HEK293 (cell line): ENCODE data around the gene CELSR3.
A peak's percentile ranks its signal among the peaks of the same experiment; 100 is the strongest.

Experiments used
- BCL11A ChIP-seq: fragments of 450-650 bp; formaldehyde crosslinking; IDR thresholded peaks from 2 replicates; pipeline ENCODE4 v1.5.1; 2016; ENCODE audit warnings: low read depth, missing biosample characterization, missing genetic modification characterization
- GLI2 ChIP-seq: fragments of 450-650 bp; formaldehyde crosslinking; IDR thresholded peaks from 2 replicates; pipeline ENCODE4; 2017; ENCODE audit warnings: missing biosample characterization, missing genetic modification characterization, low read depth, borderline replicate concordance
- OVOL3 ChIP-seq: fragments of 450-650 bp; formaldehyde crosslinking; IDR thresholded peaks from 2 replicates; pipeline ENCODE4 v1.5.1; 2016; ENCODE audit warnings: missing biosample characterization, missing genetic modification characterization
- ZBTB1 ChIP-seq: fragments of 450-650 bp; formaldehyde crosslinking; IDR thresholded peaks from 2 replicates; pipeline ENCODE4 v1.5.1; 2016; ENCODE audit warnings: missing biosample characterization, missing genetic modification characterization
- ZNF10 ChIP-seq: fragments of 450-650 bp; formaldehyde crosslinking; IDR thresholded peaks from 2 replicates; pipeline ENCODE4 v1.5.1; 2017; ENCODE audit warnings: missing biosample characterization, missing genetic modification characterization
- ZNF19 ChIP-seq: fragments of 450-650 bp; formaldehyde crosslinking; IDR thresholded peaks from 2 replicates; pipeline ENCODE4; 2016; ENCODE audit warnings: missing biosample characterization, missing genetic modification characterization, low read depth
- ZNF202 ChIP-seq: fragments of 450-650 bp; formaldehyde crosslinking; IDR thresholded peaks from 2 replicates; pipeline ENCODE4 v1.5.1; 2016; ENCODE audit warnings: missing biosample characterization, missing genetic modification characterization, borderline replicate concordance
- ZNF211 ChIP-seq: fragments of 450-650 bp; formaldehyde crosslinking; IDR thresholded peaks from 2 replicates; pipeline ENCODE4 v1.5.1; 2016; ENCODE audit warnings: low read depth, missing biosample characterization, missing genetic modification characterization
- ZNF426 ChIP-seq: fragments of 450-650 bp; formaldehyde crosslinking; IDR thresholded peaks from 2 replicates; pipeline ENCODE4 v1.5.1; 2017; ENCODE audit warnings: missing biosample characterization, missing genetic modification characterization, mild to moderate bottlenecking, inconsistent platforms, moderate library complexity
- ZNF544 ChIP-seq: fragments of 450-650 bp; formaldehyde crosslinking; IDR thresholded peaks from 2 replicates; pipeline ENCODE4 v1.5.0; 2017; ENCODE audit warnings: missing biosample characterization, missing genetic modification characterization
- ZNF624 ChIP-seq: fragments of 450-650 bp; formaldehyde crosslinking; IDR thresholded peaks from 2 replicates; pipeline ENCODE4 v1.5.1; 2017; ENCODE audit warnings: missing biosample characterization, missing genetic modification characterization
- ZNF677 ChIP-seq: fragments of 450-650 bp; IDR thresholded peaks from 2 replicates; pipeline ENCODE4 v1.5.0; 2018; ENCODE audit warnings: missing biosample characterization, mild to moderate bottlenecking, missing genetic modification characterization, moderate library complexity
- ZNF791 ChIP-seq: fragments of 450-650 bp; formaldehyde crosslinking; IDR thresholded peaks from 2 replicates; pipeline ENCODE4 v1.5.1; 2016; ENCODE audit warnings: missing biosample characterization, missing genetic modification characterization
- ZSCAN16 ChIP-seq: fragments of 450-650 bp; formaldehyde crosslinking; IDR thresholded peaks from 2 replicates; pipeline ENCODE4 v1.5.1; 2016; ENCODE audit warnings: missing biosample characterization, missing genetic modification characterization
- ZSCAN23 ChIP-seq: fragments of 450-650 bp; formaldehyde crosslinking; IDR thresholded peaks from 2 replicates; pipeline ENCODE4 v1.5.1; 2016; ENCODE audit warnings: missing biosample characterization, missing genetic modification characterization
- TF ChIP-seq, protein P1 (sequence below): fragments of 450-650 bp; formaldehyde crosslinking; IDR thresholded peaks from 2 replicates; pipeline ENCODE4 v1.5.1; 2016; ENCODE audit warnings: missing biosample characterization, missing genetic modification characterization
- TF ChIP-seq, protein P2 (sequence below): fragments of 450-650 bp; IDR thresholded peaks from 2 replicates; pipeline ENCODE4 v1.5.1; 2018; ENCODE audit warnings: missing biosample characterization, missing genetic modification characterization
- TF ChIP-seq, protein P3 (sequence below): fragments of 450-650 bp; formaldehyde crosslinking; IDR thresholded peaks from 2 replicates; pipeline ENCODE4 v1.5.1; 2016; ENCODE audit warnings: missing biosample characterization, missing genetic modification characterization
- TF ChIP-seq, protein P4 (sequence below): fragments of 450-650 bp; formaldehyde crosslinking; IDR thresholded peaks from 2 replicates; pipeline ENCODE4 v1.5.1; 2016; ENCODE audit warnings: missing biosample characterization, missing genetic modification characterization, borderline replicate concordance
- TF ChIP-seq, protein P5 (sequence below): fragments of 450-650 bp; formaldehyde crosslinking; IDR thresholded peaks from 2 replicates; pipeline ENCODE4 v1.5.1; 2016; ENCODE audit warnings: missing biosample characterization, missing genetic modification characterization, low read depth
- TF ChIP-seq, protein P6 (sequence below): fragments of 450-650 bp; formaldehyde crosslinking; conservative IDR thresholded peaks from 2 replicates; pipeline ENCODE4 v1.5.1; 2016; ENCODE audit warnings: low read depth, missing biosample characterization, missing genetic modification characterization

Gene CELSR3

DNA sequence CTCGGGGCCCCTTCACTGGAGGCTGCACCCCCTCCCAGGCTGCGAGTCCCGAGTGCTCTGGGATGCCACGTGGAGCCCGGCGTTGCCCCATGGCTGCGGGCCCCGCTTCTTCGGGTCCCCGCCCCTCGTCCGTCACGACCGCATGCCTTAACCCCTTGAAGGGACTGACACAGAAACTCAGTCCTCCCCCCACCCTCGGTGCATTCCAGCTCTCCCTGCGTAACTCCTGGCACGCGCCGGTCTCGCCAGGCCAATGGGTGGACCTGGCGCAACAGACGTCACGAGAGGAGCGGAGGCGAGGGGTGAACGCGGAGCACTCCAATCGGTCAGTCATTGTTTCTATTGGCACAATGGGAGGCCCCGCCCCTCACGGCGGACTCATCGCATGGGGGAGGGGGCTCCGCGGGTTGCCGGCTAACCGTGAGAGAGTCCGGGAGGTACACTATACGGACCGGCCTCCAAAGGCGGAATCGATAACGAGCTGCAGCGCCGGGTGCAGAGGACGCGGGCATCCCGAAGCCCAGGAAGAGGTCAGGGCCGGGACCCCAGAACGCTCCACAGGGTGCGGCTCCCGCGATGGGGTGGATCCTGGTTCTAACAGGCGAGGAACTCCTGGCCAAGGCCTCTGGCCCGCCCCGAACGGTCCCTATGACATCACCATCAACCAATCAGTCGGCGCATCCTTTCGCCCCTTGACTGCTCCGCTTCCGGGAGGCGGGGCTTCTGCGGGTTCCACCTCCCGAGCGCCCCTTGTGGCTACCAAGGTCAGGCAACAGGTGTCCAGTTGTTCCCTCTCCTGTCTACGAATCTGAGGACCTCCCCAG, 1.0 kb upstream of the CELSR3 start (continued):
- TF ChIP-seq, protein P1, sequence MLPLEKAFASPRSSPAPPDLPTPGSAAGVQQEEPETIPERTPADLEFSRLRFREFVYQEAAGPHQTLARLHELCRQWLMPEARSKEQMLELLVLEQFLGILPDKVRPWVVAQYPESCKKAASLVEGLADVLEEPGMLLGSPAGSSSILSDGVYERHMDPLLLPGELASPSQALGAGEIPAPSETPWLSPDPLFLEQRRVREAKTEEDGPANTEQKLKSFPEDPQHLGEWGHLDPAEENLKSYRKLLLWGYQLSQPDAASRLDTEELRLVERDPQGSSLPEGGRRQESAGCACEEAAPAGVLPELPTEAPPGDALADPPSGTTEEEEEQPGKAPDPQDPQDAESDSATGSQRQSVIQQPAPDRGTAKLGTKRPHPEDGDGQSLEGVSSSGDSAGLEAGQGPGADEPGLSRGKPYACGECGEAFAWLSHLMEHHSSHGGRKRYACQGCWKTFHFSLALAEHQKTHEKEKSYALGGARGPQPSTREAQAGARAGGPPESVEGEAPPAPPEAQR (tag by site-specific recombination), result no peak
- TF ChIP-seq ZNF544 (no peak), ZNF19 (no peak), ZNF624 (tag by site-specific recombination) (no peak), BCL11A (tag by site-specific recombination) (peak; percentile 97), GLI2 (tag by site-specific recombination) (no peak), ZBTB1 (tag by site-specific recombination) (no peak), ZSCAN23 (no peak), ZNF791 (tag by site-specific recombination) (no peak), ZNF426 (tag by site-specific recombination) (no peak), OVOL3 (tag by site-specific recombination) (no peak), ZSCAN16 (tag by site-specific recombination) (no peak), ZNF10 (tag by site-specific recombination) (no peak), ZNF677 (tag by site-specific recombination) (no peak), ZNF202 (tag by site-specific recombination) (no peak), ZNF211 (no peak)
- TF ChIP-seq, protein P2, sequence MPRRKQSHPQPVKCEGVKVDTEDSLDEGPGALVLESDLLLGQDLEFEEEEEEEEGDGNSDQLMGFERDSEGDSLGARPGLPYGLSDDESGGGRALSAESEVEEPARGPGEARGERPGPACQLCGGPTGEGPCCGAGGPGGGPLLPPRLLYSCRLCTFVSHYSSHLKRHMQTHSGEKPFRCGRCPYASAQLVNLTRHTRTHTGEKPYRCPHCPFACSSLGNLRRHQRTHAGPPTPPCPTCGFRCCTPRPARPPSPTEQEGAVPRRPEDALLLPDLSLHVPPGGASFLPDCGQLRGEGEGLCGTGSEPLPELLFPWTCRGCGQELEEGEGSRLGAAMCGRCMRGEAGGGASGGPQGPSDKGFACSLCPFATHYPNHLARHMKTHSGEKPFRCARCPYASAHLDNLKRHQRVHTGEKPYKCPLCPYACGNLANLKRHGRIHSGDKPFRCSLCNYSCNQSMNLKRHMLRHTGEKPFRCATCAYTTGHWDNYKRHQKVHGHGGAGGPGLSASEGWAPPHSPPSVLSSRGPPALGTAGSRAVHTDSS (tag by site-specific recombination), result no peak
- TF ChIP-seq, protein P3, sequence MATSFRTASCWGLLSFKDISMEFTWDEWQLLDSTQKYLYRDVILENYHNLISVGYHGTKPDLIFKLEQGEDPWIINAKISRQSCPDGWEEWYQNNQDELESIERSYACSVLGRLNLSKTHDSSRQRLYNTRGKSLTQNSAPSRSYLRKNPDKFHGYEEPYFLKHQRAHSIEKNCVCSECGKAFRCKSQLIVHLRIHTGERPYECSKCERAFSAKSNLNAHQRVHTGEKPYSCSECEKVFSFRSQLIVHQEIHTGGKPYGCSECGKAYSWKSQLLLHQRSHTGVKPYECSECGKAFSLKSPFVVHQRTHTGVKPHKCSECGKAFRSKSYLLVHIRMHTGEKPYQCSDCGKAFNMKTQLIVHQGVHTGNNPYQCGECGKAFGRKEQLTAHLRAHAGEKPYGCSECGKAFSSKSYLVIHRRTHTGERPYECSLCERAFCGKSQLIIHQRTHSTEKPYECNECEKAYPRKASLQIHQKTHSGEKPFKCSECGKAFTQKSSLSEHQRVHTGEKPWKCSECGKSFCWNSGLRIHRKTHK, result no peak
- TF ChIP-seq, protein P4, sequence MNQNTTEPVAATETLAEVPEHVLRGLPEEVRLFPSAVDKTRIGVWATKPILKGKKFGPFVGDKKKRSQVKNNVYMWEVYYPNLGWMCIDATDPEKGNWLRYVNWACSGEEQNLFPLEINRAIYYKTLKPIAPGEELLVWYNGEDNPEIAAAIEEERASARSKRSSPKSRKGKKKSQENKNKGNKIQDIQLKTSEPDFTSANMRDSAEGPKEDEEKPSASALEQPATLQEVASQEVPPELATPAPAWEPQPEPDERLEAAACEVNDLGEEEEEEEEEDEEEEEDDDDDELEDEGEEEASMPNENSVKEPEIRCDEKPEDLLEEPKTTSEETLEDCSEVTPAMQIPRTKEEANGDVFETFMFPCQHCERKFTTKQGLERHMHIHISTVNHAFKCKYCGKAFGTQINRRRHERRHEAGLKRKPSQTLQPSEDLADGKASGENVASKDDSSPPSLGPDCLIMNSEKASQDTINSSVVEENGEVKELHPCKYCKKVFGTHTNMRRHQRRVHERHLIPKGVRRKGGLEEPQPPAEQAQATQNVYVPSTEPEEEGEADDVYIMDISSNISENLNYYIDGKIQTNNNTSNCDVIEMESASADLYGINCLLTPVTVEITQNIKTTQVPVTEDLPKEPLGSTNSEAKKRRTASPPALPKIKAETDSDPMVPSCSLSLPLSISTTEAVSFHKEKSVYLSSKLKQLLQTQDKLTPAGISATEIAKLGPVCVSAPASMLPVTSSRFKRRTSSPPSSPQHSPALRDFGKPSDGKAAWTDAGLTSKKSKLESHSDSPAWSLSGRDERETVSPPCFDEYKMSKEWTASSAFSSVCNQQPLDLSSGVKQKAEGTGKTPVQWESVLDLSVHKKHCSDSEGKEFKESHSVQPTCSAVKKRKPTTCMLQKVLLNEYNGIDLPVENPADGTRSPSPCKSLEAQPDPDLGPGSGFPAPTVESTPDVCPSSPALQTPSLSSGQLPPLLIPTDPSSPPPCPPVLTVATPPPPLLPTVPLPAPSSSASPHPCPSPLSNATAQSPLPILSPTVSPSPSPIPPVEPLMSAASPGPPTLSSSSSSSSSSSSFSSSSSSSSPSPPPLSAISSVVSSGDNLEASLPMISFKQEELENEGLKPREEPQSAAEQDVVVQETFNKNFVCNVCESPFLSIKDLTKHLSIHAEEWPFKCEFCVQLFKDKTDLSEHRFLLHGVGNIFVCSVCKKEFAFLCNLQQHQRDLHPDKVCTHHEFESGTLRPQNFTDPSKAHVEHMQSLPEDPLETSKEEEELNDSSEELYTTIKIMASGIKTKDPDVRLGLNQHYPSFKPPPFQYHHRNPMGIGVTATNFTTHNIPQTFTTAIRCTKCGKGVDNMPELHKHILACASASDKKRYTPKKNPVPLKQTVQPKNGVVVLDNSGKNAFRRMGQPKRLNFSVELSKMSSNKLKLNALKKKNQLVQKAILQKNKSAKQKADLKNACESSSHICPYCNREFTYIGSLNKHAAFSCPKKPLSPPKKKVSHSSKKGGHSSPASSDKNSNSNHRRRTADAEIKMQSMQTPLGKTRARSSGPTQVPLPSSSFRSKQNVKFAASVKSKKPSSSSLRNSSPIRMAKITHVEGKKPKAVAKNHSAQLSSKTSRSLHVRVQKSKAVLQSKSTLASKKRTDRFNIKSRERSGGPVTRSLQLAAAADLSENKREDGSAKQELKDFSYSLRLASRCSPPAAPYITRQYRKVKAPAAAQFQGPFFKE (tag by site-specific recombination), result no peak
- TF ChIP-seq, protein P5, sequence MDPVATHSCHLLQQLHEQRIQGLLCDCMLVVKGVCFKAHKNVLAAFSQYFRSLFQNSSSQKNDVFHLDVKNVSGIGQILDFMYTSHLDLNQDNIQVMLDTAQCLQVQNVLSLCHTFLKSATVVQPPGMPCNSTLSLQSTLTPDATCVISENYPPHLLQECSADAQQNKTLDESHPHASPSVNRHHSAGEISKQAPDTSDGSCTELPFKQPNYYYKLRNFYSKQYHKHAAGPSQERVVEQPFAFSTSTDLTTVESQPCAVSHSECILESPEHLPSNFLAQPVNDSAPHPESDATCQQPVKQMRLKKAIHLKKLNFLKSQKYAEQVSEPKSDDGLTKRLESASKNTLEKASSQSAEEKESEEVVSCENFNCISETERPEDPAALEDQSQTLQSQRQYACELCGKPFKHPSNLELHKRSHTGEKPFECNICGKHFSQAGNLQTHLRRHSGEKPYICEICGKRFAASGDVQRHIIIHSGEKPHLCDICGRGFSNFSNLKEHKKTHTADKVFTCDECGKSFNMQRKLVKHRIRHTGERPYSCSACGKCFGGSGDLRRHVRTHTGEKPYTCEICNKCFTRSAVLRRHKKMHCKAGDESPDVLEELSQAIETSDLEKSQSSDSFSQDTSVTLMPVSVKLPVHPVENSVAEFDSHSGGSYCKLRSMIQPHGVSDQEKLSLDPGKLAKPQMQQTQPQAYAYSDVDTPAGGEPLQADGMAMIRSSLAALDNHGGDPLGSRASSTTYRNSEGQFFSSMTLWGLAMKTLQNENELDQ, result no peak
- TF ChIP-seq, protein P6, sequence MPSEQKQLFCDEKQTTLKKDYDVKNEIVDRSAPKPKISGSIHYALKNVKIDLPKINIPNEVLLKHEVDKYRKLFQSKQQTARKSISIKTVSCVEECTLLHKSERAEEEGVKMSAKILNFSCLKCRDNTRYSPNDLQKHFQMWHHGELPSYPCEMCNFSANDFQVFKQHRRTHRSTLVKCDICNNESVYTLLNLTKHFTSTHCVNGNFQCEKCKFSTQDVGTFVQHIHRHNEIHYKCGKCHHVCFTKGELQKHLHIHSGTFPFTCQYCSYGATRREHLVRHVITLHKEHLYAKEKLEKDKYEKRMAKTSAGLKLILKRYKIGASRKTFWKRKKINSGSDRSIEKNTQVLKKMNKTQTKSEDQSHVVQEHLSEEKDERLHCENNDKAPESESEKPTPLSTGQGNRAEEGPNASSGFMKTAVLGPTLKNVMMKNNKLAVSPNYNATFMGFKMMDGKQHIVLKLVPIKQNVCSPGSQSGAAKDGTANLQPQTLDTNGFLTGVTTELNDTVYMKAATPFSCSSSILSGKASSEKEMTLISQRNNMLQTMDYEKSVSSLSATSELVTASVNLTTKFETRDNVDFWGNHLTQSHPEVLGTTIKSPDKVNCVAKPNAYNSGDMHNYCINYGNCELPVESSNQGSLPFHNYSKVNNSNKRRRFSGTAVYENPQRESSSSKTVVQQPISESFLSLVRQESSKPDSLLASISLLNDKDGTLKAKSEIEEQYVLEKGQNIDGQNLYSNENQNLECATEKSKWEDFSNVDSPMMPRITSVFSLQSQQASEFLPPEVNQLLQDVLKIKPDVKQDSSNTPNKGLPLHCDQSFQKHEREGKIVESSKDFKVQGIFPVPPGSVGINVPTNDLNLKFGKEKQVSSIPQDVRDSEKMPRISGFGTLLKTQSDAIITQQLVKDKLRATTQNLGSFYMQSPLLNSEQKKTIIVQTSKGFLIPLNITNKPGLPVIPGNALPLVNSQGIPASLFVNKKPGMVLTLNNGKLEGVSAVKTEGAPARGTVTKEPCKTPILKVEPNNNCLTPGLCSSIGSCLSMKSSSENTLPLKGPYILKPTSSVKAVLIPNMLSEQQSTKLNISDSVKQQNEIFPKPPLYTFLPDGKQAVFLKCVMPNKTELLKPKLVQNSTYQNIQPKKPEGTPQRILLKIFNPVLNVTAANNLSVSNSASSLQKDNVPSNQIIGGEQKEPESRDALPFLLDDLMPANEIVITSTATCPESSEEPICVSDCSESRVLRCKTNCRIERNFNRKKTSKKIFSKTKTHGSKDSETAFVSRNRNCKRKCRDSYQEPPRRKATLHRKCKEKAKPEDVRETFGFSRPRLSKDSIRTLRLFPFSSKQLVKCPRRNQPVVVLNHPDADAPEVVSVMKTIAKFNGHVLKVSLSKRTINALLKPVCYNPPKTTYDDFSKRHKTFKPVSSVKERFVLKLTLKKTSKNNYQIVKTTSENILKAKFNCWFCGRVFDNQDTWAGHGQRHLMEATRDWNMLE, result no peak
